ENCODE measurements around the gene PLEKHO2.

PLEKHO2 gene

GRCh38 chr15:64828985-64829384 lies 12.7 kb upstream of the PLEKHO2 start:
- no peak for DNase-seq

DNA sequence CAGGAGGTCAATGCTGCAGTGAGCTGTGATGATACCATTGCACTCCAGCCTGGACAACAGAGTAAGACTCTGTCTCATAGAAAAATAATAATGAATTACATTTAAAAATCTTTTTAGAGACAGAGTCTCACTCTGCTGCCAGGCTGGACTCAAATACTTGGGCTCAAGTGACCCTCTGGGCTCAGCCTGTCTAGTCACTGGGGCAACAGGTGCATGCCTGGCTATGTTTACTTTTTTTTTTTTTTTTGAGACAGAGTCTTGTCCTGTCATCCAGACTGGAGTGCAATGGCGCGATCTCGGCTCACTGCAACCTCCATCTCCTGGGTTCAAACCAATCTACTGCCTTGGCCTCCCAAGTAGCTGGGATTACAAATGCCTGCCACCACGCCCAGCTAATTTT lies 8.0 kb upstream of the PLEKHO2 start:
- DNase-seq, result no peak

DNA sequence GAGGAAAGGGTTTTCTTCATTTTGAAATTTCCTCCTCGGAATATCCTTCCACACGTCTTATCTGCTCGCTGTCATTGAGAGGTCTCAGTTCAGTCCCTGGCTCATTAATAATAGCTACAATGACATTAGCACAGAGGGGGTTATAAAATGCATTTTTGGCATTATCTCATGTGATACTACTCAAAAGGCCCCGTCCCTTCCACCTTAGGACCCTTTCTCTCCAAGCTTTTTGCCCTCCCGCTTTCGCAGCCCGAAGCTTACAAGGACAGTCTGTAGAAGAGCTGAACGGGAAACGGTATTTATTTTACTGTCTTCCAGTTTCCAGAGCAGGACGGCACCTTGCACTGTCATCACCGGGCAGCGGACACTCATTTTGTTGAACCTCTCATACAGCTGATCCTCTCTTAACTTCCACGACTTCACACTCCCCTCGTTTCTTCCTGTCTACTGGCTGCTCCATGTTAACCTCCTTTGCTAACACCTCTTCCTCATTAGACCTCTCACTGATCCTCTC lies 5.6 kb upstream of the PLEKHO2 start:
- DNase-seq, result no peak

GRCh38 chr15:64837502-64837901 lies 4.2 kb upstream of the PLEKHO2 start:
- no peak for DNase-seq

DNA sequence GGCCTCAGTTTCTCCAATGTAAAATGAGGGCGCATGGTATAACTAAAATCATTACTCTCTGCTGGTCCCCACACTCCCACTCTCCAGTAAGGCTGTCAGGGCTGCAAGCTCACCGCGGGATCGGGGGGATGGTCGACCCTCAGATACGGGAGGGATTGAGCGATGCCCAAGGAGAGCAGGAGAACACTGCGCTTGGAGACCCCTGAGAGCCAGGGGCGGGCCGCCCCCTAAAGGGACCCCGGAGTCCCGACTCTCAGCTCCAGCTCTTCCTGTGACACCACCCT lies 713 bp upstream of the PLEKHO2 start:
- DNase-seq, result no peak

- no peak for DNase-seq
Measured at GRCh38 chr15:64842096-64842939, 603 bp downstream of the PLEKHO2 start.

GRCh38 chr15:64842986-64843561 lies 1.4 kb downstream of the PLEKHO2 start:
- DNase-seq, result no peak

GRCh38 chr15:64843991-64844390 lies 2.3 kb downstream of the PLEKHO2 start:
- no peak for DNase-seq

- no peak for DNase-seq
Measured at GRCh38 chr15:64844576-64845145, 2.9 kb downstream of the PLEKHO2 start.

- no peak for DNase-seq
Measured at GRCh38 chr15:64845183-64845611, 3.5 kb downstream of the PLEKHO2 start.

DNA sequence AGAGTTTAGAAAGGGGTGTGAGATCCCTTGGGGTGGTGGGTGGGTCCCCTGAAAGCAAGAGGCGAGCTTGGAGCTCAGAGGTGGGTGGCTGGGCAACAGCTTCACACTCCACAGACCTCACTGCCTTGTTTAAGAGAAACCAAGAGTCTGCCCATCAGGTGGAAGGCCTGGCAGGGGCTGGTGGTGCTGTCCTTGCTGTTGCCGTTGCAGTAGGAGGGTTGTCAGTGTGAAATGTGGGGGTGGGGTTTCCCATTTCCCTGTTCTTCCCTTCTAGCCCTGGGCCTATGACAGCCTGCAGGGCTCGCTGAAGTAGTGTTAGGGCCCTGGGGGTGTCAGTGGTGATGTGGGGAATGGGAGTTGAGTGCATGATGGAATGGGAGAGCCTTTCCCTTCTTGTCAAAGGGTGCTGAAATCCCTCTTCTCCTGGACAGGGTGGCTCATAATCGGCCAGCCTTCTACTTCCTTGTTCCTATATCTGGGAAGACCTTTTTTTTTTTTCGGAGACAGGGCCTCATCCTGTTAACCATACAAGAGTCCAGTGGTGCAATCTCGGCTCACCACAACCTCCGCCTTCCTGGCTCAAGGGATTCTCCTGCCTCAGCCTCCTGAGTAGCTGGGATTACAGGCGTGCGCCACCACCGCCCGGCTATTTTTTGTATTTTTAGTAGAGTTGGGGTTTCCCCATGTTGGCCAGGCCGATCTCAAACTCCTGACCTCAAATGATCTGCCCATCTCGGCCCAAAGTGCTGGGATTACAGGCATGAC lies 4.3 kb downstream of the PLEKHO2 start:
- no peak for DNase-seq

DNA sequence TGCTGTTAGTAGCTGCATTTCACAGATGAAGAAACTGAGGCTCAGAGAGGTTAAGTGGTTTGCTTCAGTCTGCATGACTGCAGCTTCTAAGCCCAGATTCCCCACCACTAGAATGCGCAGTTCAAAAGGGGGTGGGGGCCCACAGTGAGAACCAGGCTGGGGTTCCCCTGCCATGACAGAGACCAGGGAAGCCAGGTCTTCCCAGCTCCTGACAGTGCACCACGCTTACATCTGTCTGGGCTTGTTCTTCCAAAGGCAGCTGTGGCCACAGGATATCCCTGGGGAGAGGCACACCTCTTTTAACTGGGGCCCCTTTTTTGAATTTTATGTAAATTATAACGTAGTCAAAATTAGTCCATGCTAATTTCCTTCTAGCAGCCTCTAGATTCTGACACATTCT lies 5.3 kb downstream of the PLEKHO2 start:
- DNase-seq, result no peak

DNA sequence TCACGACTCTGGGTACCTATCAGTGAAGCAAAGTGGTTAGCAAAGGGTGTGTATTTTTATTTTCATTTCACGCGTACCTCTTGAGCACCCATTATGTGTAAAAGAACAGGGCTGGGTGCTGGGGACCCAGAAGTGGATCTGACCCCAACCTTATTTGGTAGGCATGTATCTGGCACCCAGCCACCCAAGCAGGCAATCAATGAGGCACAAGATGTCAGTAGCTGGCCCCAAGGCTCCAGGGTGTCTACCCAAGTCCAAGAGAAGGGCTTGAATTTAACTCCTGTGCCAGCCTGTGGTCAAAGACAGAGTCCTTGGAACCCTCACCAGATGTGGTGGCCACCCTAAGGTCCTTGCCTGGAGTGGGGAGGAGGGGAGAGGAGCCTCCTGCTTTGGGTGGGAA lies 5.7 kb downstream of the PLEKHO2 start:
- DNase-seq, result no peak

DNA sequence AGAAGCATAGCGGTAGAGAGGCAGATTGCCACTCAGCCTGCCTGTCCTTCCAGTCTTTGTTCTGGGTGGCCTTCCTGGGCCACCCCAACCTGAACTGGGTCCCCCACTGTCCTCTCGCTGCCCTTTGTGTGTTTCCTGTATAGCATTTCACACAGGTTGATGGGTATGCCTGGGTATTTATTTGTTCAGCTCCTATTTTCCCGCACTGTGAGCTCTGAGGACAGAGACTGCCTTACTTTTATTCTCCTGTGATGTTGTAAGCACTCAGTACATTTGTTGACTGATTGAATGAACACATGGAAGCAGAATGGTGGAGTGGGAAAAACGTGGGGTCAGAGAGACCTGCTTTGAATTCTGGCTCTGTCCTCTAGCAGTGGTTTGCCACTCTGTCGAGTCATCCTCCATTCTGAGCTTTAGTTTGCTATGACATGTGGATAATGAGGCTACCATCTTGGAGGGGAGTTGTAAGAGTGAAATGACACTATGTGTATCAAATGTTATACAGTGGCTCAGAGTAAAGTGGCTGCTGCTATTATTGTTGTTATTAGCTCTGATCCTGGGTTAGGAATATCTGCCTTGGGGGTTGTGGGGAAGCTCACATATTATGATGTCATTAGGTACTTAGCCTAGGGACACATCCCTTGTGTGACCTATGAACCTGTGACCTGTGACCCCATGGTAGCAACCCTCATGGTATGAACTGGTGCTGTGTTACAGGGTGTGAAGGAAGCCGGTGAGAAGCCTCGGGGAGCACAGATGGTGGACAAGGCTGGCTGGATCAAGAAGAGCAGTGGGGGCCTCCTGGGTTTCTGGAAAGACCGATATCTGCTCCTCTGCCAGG lies 6.4 kb downstream of the PLEKHO2 start:
- DNase-seq, result no peak

- no peak for DNase-seq
Measured at GRCh38 chr15:64850778-64851502, 9.2 kb downstream of the PLEKHO2 start.

GRCh38 chr15:64851503-64851840 lies 9.8 kb downstream of the PLEKHO2 start:
- no peak for DNase-seq

- DNase-seq, result no peak
Measured at GRCh38 chr15:64854041-64854440, 12.3 kb downstream of the PLEKHO2 start.

GRCh38 chr15:64854526-64854925 lies 12.8 kb downstream of the PLEKHO2 start:
- no peak for DNase-seq

DNA sequence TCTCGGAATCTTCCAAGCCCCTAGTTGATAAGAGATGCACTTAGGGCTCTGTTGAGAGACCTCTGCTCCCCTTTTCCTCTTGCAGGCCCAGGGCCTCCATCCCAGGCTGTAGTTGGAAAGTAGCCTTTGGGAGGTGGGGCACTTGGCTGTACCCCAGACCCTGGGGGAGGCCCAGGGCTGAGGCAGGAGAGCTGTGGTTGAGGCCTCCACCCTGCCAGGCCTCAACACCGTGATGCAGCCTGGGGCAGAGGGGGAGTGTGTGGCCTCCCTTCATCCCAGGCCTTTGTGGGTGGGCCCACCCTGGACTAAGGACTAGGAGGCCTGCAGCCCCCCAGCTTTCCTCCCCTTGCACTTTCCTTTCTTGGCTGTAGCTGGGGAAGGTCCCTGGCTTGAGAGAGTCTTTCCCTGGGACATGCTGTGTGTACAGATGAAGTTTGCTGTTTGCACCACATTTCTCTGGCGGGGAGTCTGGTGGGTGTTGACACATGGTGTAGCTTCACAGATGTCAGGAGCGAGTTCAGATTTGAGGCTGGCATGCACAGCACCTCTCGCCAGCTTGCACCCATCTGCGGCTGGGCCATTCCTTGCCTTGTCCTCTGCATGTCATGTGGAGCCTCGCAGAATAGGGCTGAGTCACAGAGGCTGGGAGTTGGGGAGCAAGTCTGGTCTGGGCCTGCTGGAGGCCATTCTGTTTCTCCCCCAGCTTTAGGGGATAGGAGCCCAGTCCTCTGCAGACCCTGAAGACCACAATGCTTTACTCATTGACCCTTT lies 13.7 kb downstream of the PLEKHO2 start:
- no peak for DNase-seq

DNA sequence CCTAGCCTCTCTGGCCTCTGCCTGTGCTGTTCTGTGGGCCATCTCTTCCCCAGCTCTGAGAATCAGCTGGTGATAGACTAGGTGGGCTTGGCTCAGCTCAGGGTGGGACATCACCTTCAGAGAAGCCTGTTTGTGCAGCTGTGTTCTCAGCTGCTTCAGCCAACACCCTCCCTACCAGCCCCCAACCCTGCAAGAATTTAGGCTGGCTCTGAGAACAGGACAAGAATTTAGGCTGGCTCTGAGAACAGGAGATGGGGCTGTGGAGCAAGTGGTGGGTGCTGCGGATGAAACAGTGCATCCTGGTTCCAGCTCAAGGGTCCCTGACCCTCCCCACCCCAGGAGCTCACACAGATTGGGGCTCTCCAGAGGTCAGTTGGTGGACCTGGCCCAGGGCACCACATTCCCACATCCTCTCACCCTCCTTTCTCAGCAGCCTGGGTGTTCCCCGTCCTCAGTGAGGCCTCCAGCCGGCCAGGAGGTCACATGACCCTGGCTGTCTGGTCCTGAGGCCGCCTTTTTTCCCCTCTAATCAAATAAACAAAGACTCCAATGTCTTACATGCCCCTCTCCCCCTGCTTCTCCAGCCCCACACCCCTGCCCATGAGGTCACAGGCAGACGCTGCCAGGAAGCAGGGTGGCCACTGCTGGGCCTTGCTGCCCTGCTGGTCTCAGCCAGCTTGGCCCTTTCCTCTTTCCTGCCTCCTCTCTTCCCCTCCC lies 14.9 kb downstream of the PLEKHO2 start:
- no peak for DNase-seq

DNA sequence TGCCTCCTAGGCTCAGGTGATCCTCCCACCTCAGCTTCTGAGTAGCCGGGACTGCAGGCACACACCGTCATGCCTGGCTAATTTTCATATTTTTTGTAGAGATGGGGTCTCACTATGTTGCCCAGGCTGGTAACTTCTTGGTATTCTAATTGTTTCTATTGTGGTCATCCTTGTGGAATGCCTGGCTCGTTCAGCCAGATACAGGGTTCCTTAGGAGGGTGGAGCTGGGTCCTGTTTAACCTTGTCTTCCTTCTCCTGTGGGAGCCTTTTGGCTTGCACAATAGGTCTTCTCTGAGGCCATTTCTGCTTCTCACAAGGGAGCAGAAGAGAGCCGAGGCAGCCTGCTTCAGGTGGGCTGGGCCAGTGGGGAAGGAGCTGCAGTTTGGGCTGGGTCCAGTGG lies 15.7 kb downstream of the PLEKHO2 start:
- no peak for DNase-seq

Measured in activated CD4-positive, CD25-positive, alpha-beta regulatory T cell treated with anti-CD3 and anti-CD28 coated beads, Interleukin-2, amount 50 U/mL, for 72 hours (primary cell).